GM18505 (cell line): ENCODE measurements around the gene REEP2.
A peak's percentile ranks its signal among the peaks of the same experiment; 100 is the strongest.

Source experiments
- ATAC-seq: cut with Tn5 transposase; IDR thresholded peaks from one replicate; pipeline ENCODE4 v1.9.1; 2021; ENCODE audit not compliant: unreplicated experiment
- POLR2A ChIP-seq: IDR thresholded peaks from 4 replicates; pipeline ENCODE4 v1.6.1; 2011; ENCODE audit warnings: borderline replicate concordance; ENCODE audit not compliant: insufficient read depth, insufficient read length; ENCODE audit errors: extremely low read depth

Gene REEP2

DNA sequence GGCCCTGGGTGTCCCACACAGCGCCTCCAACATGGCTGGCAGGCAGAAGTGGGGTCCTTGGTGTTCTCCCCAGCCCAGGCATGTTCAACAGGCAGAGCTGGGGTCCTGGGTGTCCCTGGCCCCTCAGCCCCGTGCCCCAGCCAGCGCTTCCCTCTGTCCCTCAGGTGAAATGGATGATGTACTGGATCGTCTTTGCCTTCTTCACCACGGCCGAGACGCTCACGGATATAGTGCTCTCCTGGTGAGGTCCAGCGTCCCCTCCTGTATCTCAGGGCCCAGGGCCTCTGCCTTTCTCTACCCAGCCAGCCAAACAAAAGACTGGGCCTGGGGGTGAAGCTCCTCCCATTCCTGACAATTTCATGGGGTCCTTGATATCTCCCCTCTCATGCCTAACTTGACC is 2.4 kb downstream of the REEP2 start:
- no peak for ATAC-seq
- no peak for TF ChIP-seq POLR2A

DNA sequence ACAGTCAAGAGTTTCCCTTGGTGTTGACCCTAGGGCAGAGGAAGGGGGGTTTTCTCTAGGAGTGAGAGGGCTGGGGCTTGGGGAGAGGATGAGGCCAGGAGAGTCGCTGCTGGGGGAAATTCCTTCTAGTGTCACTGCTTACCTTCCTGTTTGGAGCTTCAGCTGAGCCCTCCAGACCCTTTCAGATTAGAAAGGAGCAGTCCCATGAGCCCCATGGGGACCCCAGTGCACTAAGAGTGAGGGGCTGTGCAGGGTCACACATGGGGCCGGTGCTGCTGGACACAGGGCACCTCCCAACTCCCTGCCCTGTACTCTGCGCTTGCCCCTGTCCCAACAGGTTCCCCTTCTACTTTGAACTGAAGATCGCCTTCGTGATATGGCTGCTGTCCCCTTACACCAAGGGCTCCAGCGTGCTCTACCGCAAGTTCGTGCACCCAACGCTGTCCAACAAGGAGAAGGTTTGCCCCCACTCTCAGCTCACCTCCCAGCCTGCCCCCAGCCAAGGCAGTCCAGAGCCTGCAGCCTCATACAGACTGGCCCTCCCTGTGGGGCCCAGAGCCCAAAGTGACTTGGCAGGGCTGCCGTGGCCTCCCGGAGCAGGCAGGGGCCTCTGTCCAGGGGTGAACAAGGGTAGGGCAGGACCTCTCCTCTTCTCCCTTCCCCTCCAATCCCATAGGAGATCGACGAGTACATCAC is 5.4 kb downstream of the REEP2 start:
- ATAC-seq = no peak
- TF ChIP-seq POLR2A = no peak

DNA sequence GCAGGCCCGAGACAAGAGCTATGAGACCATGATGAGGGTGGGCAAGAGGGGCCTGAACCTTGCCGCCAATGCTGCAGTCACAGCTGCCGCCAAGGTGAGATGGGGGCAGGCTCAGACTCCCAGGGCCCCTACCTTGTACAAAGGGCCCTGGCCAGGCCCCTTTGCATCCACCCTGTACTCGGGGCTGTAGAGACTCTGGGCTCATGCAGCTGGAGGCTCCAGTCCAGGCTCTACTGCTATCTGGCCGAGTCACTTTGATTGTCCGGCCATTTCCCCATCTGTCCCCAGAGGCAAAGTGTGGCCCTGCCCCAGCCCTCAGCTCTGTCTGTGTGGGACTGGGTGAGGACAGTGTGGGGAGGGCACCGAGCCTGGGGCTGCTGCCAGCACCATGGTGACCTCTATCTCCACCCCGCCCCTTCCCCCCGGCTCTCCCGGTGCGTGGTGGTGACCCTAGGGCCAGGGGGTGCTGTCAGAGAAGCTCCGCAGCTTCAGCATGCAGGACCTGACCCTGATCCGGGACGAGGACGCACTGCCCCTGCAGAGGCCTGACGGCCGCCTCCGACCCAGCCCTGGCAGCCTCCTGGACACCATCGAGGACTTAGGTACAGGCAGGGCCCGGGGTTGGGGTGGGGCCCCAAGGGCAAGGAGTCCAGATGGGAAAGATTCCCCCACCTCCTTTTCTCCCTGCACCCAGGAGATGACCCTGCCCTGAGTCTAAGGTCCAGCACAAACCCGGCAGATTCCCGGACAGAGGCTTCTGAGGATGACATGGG is 6.1 kb downstream of the REEP2 start:
- no peak for ATAC-seq
- no peak for TF ChIP-seq POLR2A

DNA sequence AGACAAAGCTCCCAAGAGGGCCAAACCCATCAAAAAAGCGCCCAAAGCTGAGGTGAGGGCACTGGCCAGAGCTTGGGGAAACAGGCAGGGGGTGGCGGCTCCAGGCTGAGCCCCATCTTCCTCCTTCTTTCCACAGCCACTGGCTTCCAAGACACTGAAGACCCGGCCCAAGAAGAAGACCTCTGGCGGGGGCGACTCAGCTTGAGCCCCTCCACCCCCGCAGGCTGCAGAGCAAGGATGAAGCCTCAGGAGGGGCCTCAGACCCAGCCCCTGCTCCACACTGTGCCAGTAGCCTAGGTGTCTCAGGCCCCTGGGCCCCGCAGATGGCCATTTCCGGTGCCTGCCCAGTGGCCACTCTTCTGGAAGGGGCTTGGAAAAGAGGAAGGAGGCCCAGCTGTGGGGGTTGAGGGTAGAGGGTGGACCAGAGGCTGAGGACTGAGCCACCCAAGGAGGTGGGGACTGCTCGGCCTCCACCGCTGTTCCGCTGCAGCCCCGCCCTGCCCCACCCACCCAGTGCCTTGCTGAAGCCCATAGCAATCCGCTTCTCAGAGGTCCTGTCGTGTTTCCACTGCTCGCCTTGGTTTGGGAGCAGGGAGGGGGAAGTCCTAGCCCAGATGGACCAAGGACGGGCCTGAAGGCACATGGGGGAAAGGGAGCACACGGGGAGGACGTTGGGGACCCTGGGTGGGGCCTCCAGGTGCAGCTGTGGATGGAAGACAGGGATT is 6.9 kb downstream of the REEP2 start:
- ATAC-seq = no peak
- no peak for TF ChIP-seq POLR2A

DNA sequence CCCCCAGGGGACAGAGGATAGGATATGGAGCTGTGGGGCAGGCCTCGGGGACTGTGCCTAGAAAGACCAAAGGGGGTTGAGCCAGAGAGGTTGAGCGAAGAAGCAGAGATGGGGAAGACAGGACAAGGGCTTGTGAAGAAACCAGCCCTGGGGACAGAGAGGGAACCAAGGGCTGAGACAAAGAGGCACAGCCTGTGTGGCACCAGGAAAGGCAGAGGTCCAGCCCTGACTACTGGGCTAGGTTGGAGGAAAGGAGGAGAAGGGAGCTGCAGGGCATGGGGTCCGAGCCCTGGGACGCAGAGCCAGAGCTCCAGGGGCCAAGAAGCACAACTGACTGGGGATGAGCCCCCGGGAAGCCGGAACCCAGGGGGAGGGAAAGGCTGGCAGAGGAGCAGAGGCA is 9.2 kb downstream of the REEP2 start:
- TF ChIP-seq POLR2A = no peak
- ATAC-seq = no peak

DNA sequence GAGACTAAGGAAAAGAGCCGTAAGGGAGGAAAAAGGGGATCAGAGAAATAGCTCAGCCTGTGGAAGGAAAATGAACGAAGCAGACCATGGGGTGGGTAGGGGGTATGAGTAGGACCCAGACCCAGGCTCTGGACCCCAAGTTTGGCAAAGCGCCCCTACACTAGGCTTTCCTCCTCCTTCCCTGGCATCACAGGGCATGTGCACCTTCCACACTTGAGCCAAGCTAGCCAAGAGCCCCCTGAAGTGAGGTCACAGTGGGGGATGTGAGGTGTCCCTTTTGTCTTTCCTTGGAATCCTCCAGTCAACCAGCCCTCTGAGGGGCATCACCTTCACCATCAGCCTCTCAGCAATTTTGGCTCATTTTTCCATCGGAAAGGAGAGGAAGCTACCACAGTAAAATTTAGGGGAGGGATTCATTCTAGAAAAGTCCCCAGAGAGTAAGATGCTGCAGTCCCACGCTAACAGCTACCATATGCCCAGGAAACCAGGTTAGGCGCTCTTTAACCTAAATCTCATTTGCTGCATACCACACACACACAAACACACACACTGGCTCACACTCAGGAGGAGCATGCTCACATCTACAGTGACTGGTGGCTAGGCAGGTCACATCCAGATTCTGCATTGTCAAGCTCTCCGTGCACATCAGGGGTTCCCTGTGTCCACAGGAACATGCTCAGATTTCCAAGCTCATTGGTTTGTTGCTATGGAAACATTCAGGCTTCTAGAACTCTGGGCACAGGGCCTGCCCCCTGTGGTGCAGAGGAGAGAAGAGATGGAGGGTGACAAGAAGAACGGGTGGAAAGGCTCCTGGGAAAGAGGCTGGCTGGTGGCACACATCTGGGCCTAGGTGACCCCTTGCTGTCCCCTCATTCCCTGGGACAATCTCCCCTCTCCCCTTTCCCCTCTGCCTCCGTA is 9.9 kb downstream of the REEP2 start:
- ATAC-seq = no peak
- no peak for TF ChIP-seq POLR2A

DNA sequence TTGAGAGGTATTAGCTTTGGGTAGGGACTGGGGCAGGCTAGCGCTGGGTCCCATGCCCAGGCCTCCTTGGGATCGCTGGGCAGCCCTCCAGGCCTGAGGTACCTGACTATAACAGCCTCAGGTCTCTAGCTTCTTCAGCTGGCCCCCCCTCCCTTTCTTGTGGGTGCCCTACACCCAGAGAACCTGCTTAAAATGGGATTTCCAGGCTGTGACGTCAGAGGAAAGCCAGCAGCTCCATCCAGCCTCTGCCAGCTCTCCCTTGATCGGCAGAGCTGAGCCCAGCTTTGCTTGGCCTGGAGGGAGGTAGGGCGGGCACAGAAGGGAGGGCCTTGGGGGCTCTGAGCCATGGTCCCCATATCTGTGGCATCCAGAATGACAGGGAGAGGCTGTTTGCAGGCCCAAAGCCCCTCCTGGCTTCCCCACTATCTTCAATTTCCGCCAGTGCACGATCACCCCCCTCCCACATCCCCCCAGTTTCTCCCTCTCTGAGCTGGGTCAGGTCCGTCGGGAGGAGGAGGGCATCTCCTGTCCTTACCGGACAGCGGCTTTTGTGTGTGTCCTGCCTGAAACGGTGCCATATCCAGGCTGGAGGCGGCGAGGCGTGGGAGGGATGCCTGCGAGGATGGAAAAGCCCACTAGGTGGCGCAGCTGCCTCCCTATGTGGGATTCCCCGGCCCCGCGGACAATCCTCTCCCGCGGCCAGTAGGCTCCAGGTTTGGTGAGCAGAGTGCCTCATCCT is 10.8 kb downstream of the REEP2 start:
- no peak for TF ChIP-seq POLR2A
- peak; percentile 70 for ATAC-seq

DNA sequence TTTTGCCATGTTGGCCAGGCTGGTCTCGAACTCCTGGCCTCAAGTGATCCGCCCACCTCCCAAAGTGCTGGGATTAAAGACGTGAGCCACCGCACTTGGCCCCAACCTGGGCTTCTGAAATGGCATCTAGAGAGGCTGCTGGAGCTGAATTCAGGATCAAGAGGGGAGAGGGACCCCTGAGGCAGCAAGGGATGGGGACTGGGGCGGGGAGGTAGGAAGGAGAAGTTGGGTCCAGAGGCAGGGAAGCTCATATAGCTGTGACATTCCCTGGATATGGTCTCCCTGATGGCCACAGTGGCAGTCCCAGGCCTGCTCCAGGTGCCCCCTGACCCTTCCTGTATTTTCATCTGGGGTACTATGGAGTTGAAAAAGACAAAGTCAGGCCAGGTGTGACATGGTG is 12.1 kb downstream of the REEP2 start:
- ATAC-seq = no peak
- TF ChIP-seq POLR2A = no peak

DNA sequence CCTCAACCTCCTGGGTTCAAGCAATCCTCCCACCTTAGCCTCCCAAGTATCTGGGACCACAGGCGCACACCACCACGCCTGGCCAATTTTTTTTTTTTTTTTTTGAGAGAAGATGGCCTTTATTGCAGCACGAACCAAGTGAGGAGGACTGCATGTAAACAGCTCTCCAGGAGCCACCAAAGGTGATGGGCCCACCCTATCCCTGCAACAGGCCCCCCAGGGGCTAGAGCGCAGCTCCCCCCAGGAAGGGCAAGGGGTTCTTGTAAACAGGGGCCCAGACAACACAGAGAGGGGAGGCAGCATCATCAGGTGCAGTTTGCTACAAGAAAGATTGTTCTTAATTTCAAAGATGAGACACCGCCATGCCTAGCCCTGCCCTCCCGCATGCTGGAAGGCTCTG is 13.9 kb downstream of the REEP2 start:
- ATAC-seq = no peak
- TF ChIP-seq POLR2A = no peak

DNA sequence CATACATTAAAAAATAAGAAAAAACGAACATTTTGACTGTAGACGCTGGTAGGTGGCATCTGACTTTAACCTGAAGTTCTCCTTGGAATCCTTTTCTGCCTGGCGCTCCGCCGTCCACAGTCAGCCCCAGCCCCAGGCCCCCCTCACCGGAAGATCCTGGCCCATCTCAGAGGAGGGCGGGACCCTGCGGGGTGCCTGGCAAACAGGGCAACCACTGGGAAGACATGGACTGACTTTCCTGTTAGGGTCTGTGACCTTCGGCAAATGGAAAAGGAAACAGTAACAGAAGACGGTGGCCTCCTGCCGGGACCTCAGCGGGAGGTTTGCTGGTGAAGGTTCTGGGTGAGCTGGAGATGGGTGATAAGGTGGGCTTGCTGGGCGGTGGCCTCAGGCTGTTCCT is 14.7 kb downstream of the REEP2 start:
- TF ChIP-seq POLR2A = no peak
- ATAC-seq = no peak

DNA sequence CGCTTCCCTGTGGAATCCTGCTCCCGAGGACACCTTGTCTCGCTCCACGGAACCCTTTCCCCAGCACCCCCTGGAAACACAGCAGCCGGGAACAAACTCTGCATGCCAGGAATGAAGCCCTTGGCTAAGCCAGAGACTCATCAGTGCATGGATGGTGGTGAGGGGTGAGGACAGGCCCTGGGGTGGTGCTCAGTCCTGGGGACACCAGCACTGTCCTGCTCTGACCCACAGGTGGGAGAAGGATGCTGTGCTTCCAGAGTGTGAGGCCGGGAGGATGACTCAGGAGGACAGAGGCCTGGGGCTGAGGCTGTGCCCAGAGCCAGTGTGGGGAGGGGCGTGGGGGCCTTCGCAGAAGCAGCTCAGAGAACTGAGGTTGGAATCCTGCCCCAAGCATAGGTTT is 15.3 kb downstream of the REEP2 start:
- no peak for TF ChIP-seq POLR2A
- ATAC-seq = no peak

DNA sequence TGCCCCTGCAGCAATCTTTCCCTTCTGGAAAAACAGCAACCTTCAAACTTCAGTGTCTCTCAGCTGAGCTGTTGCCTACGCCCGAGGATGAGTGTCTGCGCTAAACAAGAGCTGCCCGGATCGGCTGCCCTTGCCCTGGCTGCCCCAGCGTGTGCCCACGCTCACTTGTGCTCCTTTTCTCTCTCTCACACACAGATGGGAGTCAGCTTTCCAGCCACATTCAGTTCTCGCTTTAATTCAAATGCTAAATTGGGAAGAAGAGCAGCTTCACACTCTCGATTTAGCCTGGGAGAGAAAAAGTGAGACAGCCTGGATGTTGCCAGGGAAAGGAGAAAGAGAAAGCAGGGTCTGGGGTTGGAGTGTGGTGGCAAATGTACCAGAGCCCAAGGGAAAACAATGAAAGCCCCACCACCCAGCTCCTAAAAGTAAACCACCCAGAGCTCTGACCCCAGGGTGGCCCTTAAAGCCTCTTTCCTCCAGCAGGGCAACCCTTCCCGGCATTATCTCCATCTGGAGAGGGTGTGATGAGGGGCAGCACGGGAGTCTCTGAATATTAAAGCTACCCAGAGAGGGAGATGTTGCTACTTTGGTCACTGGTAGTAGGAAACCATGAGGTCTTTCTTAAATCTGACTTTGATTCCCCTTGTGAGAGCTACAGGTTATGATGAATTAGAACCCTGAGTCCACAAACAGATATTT is 16.5 kb downstream of the REEP2 start:
- TF ChIP-seq POLR2A = no peak
- ATAC-seq = no peak
